LNCaP clone FGC (cell line): ENCODE measurements around the gene EEF2K.

Experiments used
- DNase-seq: peaks from one replicate; pipeline ENCODE4 v3.0.0-alpha.2; 2011; ENCODE audit warnings: low read depth
- H3K4me3 ChIP-seq: 2 replicates; pipeline ENCODE4 v1.5.1; 2011; ENCODE audit warnings: mild to moderate bottlenecking, low read depth, low read length, control low read depth
- TF ChIP-seq, protein P1 (sequence below): IDR thresholded peaks from 2 replicates; pipeline ENCODE4 v1.5.1; 2012; ENCODE audit warnings: mild to moderate bottlenecking; ENCODE audit not compliant: control insufficient read depth, insufficient read depth; ENCODE audit errors: extremely low read depth

Gene EEF2K

DNA sequence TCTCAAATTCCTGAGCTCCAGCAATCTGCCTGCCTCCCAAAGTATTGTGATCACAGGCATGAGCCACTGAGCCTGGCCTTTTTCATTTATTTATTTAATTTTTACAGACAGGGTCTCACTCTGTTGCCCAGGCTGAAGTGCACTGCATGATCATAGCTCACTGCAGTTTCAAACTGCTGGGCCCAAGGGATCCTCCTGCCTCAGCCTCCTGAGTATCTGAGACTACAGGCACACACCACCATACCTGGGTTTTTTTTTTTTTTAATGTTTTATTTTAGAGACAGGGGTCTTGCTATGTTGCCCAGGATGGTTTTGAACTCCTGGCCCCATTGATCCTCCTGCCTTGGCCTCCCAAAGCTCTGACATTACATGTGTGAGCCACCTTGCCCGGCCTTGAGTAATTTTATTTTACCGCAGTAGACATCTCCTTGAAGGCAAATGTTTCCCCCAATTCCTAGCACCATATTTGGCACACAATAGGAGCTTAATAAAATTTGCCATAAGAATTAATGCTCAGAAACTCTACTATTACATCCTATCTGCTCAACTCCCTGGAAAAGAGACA lies 1.9 kb upstream of the EEF2K start:
- TF ChIP-seq, protein P1, sequence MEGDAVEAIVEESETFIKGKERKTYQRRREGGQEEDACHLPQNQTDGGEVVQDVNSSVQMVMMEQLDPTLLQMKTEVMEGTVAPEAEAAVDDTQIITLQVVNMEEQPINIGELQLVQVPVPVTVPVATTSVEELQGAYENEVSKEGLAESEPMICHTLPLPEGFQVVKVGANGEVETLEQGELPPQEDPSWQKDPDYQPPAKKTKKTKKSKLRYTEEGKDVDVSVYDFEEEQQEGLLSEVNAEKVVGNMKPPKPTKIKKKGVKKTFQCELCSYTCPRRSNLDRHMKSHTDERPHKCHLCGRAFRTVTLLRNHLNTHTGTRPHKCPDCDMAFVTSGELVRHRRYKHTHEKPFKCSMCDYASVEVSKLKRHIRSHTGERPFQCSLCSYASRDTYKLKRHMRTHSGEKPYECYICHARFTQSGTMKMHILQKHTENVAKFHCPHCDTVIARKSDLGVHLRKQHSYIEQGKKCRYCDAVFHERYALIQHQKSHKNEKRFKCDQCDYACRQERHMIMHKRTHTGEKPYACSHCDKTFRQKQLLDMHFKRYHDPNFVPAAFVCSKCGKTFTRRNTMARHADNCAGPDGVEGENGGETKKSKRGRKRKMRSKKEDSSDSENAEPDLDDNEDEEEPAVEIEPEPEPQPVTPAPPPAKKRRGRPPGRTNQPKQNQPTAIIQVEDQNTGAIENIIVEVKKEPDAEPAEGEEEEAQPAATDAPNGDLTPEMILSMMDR = no peak
- DNase-seq = no peak
- H3K4me3 ChIP-seq = no peak overlapping the region

DNA sequence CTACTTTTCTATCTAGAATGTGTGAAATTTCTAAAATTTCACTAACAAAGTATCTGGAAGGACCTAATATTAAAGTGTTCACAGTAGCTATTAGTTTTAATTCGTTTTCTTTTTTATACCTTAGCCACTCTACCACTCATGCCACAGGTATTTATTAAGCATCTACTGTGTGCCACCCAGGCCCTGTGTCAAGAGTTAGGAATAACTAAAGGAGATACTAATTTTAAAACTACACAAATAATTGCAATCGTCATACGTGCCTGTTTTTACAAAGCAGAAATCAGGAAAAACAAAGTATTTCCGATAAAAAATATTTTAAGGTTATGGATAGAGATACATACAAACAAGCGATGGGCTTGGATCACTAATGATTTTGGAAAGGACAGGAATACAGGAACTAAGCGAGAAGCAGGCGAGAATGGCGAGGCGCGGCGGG lies 483 bp upstream of the EEF2K start:
- peak overlapping the region; percentile 31 for H3K4me3 ChIP-seq
- no peak for DNase-seq
- TF ChIP-seq, protein P1 = no peak

DNA sequence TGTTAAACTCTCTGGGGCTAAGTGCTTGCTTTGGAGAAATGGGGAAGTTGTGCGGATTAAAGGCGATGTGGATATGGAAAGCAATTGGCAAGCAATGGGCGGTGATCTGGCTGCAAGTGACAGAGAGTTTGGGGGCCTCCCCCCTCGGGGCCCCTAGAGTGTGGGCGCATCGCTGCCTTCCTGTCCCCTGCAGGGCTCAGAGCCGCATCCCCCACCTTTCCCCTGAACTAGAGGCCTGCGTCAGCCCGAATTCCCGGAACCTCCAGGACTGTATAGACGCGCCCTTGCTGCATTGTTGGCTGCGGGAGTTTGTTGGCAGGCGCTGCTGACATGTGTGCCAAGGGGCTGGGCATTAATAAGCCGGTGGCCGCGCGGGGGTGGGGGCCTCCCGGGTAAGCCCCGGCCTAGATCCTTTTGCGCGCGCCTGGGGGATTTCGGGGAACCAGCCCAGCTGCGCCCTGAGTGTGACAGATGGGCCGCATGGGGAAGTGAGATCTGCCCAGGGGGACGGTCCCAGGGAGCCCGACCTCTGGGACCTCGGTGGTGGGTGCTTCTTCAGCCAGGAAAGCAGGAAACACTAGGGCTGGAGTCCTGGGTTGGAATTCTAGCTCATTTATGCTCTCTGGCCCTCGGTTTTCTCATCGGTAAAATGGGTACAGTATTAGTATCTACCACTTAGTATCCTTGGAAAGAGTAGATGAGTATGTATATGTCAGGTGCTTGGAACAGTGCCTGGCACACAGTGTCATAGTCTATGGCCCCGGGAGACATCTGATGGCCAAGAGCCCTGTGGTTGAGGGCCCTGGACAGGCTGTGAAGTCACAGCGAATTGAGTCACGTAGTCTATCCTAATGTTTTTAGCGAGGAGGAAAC lies 1.0 kb downstream of the EEF2K start:
- TF ChIP-seq, protein P1 = no peak
- peak overlapping the region; percentile 66 for H3K4me3 ChIP-seq
- DNase-seq = peak; percentile 39

DNA sequence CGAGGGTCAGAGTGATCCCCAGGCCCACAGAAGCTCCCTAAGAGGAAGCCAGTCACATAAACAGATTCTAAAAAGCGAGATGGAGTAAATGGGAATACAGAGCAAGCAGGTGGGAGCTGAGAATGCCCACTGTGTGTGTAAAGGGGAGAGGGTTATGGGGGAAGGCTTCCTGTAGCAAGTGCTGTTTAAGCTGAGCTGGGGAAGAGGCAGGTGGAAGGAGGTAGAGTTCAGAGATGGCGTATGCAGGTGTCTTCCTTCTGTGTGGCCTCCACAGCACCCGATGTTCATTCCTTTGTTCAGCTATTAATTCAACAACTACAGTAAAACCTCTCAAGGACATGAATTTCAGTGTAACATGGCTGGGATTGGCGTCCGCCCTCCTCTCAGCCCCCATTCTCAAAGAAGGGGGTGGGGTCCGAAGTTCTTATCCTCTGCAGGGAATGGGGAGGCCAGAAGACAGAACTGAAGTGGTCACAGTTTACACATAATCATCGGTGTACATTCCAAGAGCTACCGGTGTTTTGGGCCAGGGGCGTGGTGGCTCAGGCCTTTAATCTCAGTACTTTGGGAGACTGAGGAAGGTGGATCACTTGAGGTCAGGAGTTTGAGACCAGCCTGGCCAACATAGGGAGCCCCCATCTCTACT lies 1.8 kb downstream of the EEF2K start:
- DNase-seq = no peak
- TF ChIP-seq, protein P1 = no peak
- peak overlapping the region; percentile 66 for H3K4me3 ChIP-seq

DNA sequence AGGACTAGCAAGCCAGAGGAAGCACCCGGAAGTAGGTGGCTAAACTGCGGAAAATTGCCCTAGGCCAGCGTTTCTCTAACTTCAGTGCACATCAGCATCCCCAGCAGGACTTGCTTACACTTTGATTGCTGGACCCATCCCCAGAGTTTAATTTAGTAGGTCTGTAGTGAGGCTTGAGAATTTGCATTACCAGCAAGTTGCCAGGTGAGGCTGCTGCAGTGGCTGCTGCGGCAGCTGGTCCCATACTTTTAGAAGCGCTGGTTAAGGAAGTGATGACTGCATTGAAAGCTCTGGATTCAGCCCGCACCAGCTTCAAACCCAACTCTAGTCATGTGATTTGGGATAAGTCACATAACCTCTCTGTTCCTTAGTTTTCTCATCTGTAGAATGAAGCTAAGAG lies 4.2 kb downstream of the EEF2K start:
- H3K4me3 ChIP-seq = no peak overlapping the region
- TF ChIP-seq, protein P1 = no peak

DNA sequence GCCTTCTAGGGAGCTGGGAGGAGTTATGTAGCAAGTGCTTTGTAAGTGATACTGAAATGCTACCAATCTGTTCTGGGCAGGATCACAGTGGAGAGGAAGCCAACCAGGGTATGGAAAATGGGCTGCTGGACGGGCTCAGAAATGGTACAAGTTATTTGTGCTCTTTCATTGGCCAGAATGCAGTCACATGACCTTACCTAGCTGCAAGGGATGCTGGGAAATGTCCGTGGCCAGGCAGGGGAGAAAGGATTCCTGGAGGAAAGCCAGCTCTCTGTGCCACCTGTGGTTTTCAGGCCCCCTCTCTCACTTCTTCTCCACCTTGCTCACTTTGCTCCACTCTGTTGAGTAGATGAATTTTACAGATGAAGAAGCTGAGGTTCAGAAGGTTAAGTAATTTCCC lies 4.8 kb downstream of the EEF2K start:
- TF ChIP-seq, protein P1 = no peak
- DNase-seq = no peak
- H3K4me3 ChIP-seq = no peak overlapping the region

More for the DNA sequence above, 4.2 kb downstream of the EEF2K start:
- no peak for DNase-seq
